Progenitor cell of endocrine pancreas (in vitro differentiated cells): ENCODE results near the gene GRB10. TPM values are rescaled to one million over a fixed set of nuclear protein-coding genes. Genes with fewer than 3 reads are reported as not detected.

Experiments
- DNase-seq: peaks from one replicate; pipeline ENCODE4 v3.0.0; 2021; ENCODE audit warnings: low spot score; ENCODE audit not compliant: unreplicated experiment
- H3K27ac Mint-ChIP-seq: 2 replicates; pipeline ENCODE4 v1.8.0; 2021; ENCODE audit warnings: mild to moderate bottlenecking, moderate library complexity, mixed read lengths
- H3K27me3 Mint-ChIP-seq: 2 replicates; pipeline ENCODE4 v1.8.0; 2021; ENCODE audit warnings: mixed read lengths
- H3K36me3 Mint-ChIP-seq: 2 replicates; pipeline ENCODE4 v1.8.0; 2022; ENCODE audit warnings: mixed read lengths; ENCODE audit not compliant: insufficient read depth
- H3K4me1 Mint-ChIP-seq: 2 replicates; pipeline ENCODE4 v1.8.0; 2021; ENCODE audit warnings: low read depth, mixed read lengths
- H3K4me3 Mint-ChIP-seq: 2 replicates; pipeline ENCODE4 v1.8.0; 2021; ENCODE audit warnings: low read depth, mild to moderate bottlenecking, moderate library complexity, mixed read lengths
- H3K9me3 Mint-ChIP-seq: 2 replicates; pipeline ENCODE4 v1.8.0; 2021; ENCODE audit warnings: low read depth, mixed read lengths
- CTCF ChIP-seq: fragments of 200-600 bp; sonication (generic); IDR thresholded peaks from one replicate; pipeline ENCODE4 v1.5.0; 2021; ENCODE audit warnings: antibody characterized with exemption, mild to moderate bottlenecking; ENCODE audit not compliant: unreplicated experiment
- total RNA-seq: library from RNA; stranded (reverse); gene quantifications from 2 replicates; pipeline ENCODE4 v1.2.1, GENCODE V29; 2021

The GRB10 gene
- total RNA-seq, 1 donor from 2014 or later: 58.4 TPM

DNA sequence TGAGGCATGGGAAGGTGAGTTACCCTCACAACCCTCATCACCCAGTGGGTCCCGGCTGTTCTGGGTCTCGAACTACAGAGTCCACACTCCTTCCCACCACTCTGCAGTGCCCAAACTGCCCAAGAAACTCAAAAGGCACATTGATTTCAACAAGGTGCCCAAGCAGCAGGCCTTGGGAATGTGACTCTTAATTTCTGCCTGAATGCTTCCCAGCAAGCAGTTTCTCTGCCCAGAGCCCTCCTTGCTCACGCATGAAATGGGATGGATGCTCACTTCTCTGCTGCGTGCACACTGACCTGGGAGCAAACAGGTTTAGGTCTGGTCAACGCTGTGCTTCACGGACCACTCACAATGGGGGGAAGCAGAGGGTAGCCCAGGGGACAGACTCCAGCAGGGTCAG lies 77.9 kb downstream of the GRB10 start:
- Mint-ChIP-seq H3K4me1 (peaks cover 3% of the 10 kb centered on the region), H3K27ac (no peak overlapping the region)
- DNase-seq: no peak

GRCh38 chr7:50703654-50704053 lies 79.0 kb downstream of the GRB10 start:
- Mint-ChIP-seq H3K27ac (no peak overlapping the region), H3K4me3 (no peak overlapping the region), H3K36me3 (peaks cover 14% of the 10 kb centered on the region), H3K27me3 (peaks cover 6% of the 10 kb centered on the region), H3K9me3 (no peaks in the 10 kb centered on the region), H3K4me1 (peaks cover 1% of the 10 kb centered on the region)
- no peak for DNase-seq
- no peak for TF ChIP-seq CTCF

More for the DNA sequence above, 77.9 kb downstream of the GRB10 start:
- H3K9me3 Mint-ChIP-seq: no peaks in the 10 kb centered on the region
- no peak for TF ChIP-seq CTCF
- peaks cover 10% of the 10 kb centered on the region for H3K27me3 Mint-ChIP-seq
- H3K36me3 Mint-ChIP-seq: peaks cover 15% of the 10 kb centered on the region
- H3K4me3 Mint-ChIP-seq: no peak overlapping the region

DNA sequence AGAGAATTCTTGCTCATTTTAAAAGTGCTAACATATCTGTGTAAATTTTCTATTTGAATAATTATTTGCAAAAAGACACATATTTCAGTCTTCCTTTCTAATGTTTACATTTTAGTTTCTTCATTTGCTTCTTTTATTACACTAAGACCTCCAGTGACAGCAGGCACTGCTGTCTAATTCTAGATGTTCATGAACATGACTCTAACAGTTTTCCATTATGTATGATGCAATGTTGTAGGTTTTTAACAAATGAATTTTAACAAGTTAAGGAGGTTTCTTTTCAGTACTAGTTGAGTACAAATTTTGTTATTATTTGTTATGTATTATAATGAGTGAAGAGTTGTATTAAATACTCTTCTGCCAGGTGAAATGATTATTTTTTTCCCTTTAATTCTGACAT lies 83.6 kb downstream of the GRB10 start:
- Mint-ChIP-seq H3K9me3 (no peaks in the 10 kb centered on the region), H3K4me3 (no peak overlapping the region), H3K27ac (no peak overlapping the region), H3K4me1 (peaks cover 9% of the 10 kb centered on the region), H3K27me3 (no peaks in the 10 kb centered on the region), H3K36me3 (peaks cover 17% of the 10 kb centered on the region)
- TF ChIP-seq CTCF: no peak
- DNase-seq: no peak

- Mint-ChIP-seq H3K27me3 (no peaks in the 10 kb centered on the region), H3K27ac (no peak overlapping the region), H3K4me1 (peaks cover 13% of the 10 kb centered on the region), H3K36me3 (peaks cover 11% of the 10 kb centered on the region), H3K4me3 (no peak overlapping the region), H3K9me3 (no peaks in the 10 kb centered on the region)
- TF ChIP-seq CTCF: no peak
- no peak for DNase-seq
These were observed 84.9 kb downstream of the GRB10 start for GRCh38 chr7:50697748-50698147.

DNA sequence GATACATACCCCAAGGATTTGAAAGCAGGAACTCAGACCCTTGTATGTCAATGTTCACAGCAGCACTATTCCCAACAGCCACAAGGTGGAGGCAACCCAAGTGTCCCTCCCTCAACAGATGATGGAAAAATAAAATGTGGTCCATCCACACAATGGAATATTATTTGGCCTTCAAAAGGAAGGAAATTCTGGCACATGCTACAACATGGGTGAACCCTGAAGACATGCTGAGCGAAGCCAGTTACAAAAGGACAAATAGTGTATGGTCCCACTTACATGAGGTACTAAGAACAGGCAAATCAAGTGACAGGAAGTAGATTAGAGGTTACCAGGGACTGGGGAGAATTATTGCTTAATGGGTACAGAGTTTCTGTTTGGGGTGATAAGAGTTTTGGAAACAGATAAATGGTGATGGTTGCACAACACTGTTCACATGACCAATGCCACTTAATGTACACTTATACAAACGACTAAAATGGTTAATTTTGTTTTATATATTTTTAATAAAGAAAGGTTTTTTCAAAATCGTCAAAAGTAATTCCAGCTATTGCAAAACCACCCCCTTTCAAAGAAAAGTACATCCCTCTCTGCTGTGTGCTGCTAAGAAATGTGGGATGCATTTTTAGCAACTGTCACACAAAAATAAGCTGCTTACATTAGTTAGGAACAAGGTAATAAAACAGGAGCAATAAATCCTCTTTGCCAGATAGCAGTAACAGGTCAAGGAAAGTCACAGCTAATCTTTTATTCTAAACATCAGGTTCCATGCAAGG lies 85.7 kb downstream of the GRB10 start:
- H3K27ac Mint-ChIP-seq: no peak overlapping the region
- no peaks in the 10 kb centered on the region for H3K9me3 Mint-ChIP-seq
- no peak overlapping the region for H3K4me3 Mint-ChIP-seq
- no peak for DNase-seq
- TF ChIP-seq CTCF: peak; percentile 45
- no peaks in the 10 kb centered on the region for H3K27me3 Mint-ChIP-seq
- peaks cover 11% of the 10 kb centered on the region for H3K36me3 Mint-ChIP-seq
- peaks cover 13% of the 10 kb centered on the region for H3K4me1 Mint-ChIP-seq
